Large intestine (tissue), 3 donors: ENCODE measurements around the gene BDKRB1. TPM values are rescaled to one million over a fixed set of nuclear protein-coding genes. Genes with fewer than 3 reads are reported as not detected.

Source experiments
- DNase-seq, 2 donors: peaks; one replicate each; pipeline versions ENCODE4 v3.0.0 to v3.0.0-alpha.2; 2013
- H3K27ac ChIP-seq: one replicate; pipeline ENCODE4 v1.5.1; 2013; ENCODE audit warnings: low read length
- H3K27me3 ChIP-seq: 2 replicates; pipeline ENCODE4 v1.6.1; 2013; ENCODE audit warnings: low read length; ENCODE audit not compliant: control insufficient read depth, insufficient read depth
- H3K36me3 ChIP-seq: 2 replicates; pipeline ENCODE4 v1.6.1; 2013; ENCODE audit warnings: low read length; ENCODE audit not compliant: control insufficient read depth, insufficient read depth
- H3K4me1 ChIP-seq: one replicate; pipeline ENCODE4 v1.6.1; 2013; ENCODE audit warnings: low read length; ENCODE audit not compliant: control insufficient read depth, insufficient read depth
- H3K4me3 ChIP-seq: one replicate; pipeline ENCODE4 v1.5.1; 2013; ENCODE audit warnings: low read length
- H3K9me3 ChIP-seq: one replicate; pipeline ENCODE4 v1.6.1; 2013; ENCODE audit warnings: mild to moderate bottlenecking, low read depth, low read length, moderate library complexity; ENCODE audit not compliant: control insufficient read depth
- WGBS: methylation state at CpG from one replicate; pipeline ENCODE4 v1.1.5; 2013; ENCODE audit warnings: low lambda C conversion rate; ENCODE audit not compliant: insufficient coverage; 5-methylcytosine and 5-hydroxymethylcytosine counted together
- polyA plus RNA-seq: library from polyadenylated mRNA; unstranded; fragments of 120-200 nt; gene quantifications from one replicate; pipeline ENCODE4 v1.2.1, GENCODE V29; 2013

Gene BDKRB1
- polyA plus RNA-seq, 1 donor = 5.4 TPM

- peak; percentile 58 to 63 for DNase-seq
- Histone ChIP-seq H3K4me1 (peaks cover 9% of the 10 kb centered on the region), H3K27me3 (no peaks in the 10 kb centered on the region), H3K4me3 (no peak overlapping the region), H3K9me3 (peaks cover 8% of the 10 kb centered on the region), H3K27ac (no peak overlapping the region), H3K36me3 (peaks cover 2% of the 10 kb centered on the region)
- WGBS = 14% methylated on average over 1 of the region's 17 CpGs
Observed at GRCh38 chr14:96275177-96276112, 19.4 kb downstream of the BDKRB1 start.

GRCh38 chr14:96277890-96278289, 21.9 kb downstream of the BDKRB1 start:
- Histone ChIP-seq H3K27ac (no peak overlapping the region), H3K4me1 (peaks cover 8% of the 10 kb centered on the region), H3K4me3 (no peak overlapping the region), H3K9me3 (peaks cover 5% of the 10 kb centered on the region), H3K27me3 (no peaks in the 10 kb centered on the region), H3K36me3 (peaks cover 10% of the 10 kb centered on the region)
- no peak for DNase-seq
- WGBS = no CpG with 5 or more reads among the region's 1 CpG

- H3K27me3 ChIP-seq = no peaks in the 10 kb centered on the region
- no peak for DNase-seq
- no peak overlapping the region for H3K27ac ChIP-seq
- peaks cover 5% of the 10 kb centered on the region for H3K9me3 ChIP-seq
- H3K4me3 ChIP-seq = no peak overlapping the region
- no CpG with 5 or more reads among the region's 8 CpGs for WGBS
- H3K4me1 ChIP-seq = peaks cover 6% of the 10 kb centered on the region
- peaks cover 18% of the 10 kb centered on the region for H3K36me3 ChIP-seq
Observed at GRCh38 chr14:96279564-96279963, 23.6 kb downstream of the BDKRB1 start.

GRCh38 chr14:96280104-96280503, 24.1 kb downstream of the BDKRB1 start:
- peaks cover 18% of the 10 kb centered on the region for H3K36me3 ChIP-seq
- H3K27ac ChIP-seq = no peak overlapping the region
- no peaks in the 10 kb centered on the region for H3K27me3 ChIP-seq
- no CpG with 5 or more reads among the region's 2 CpGs for WGBS
- peaks cover 5% of the 10 kb centered on the region for H3K9me3 ChIP-seq
- DNase-seq = no peak
- peaks cover 3% of the 10 kb centered on the region for H3K4me1 ChIP-seq
- H3K4me3 ChIP-seq = no peak overlapping the region

- Histone ChIP-seq H3K9me3 (peaks cover 5% of the 10 kb centered on the region), H3K4me3 (no peak overlapping the region), H3K4me1 (no peaks in the 10 kb centered on the region), H3K27me3 (no peaks in the 10 kb centered on the region), H3K27ac (no peak overlapping the region), H3K36me3 (peaks cover 23% of the 10 kb centered on the region)
- 80% methylated on average over 1 of the region's 4 CpGs for WGBS
- DNase-seq = no peak
Observed at GRCh38 chr14:96281486-96281885, 25.5 kb downstream of the BDKRB1 start.

GRCh38 chr14:96284008-96284407, 28.0 kb downstream of the BDKRB1 start:
- Histone ChIP-seq H3K27me3 (no peaks in the 10 kb centered on the region), H3K9me3 (no peaks in the 10 kb centered on the region), H3K36me3 (peaks cover 37% of the 10 kb centered on the region), H3K4me1 (no peaks in the 10 kb centered on the region), H3K27ac (no peak overlapping the region), H3K4me3 (no peak overlapping the region)
- 100% methylated on average over 1 of the region's 9 CpGs for WGBS
- no peak for DNase-seq

GRCh38 chr14:96284430-96284829, 28.4 kb downstream of the BDKRB1 start:
- H3K4me1 ChIP-seq = no peaks in the 10 kb centered on the region
- H3K36me3 ChIP-seq = peaks cover 42% of the 10 kb centered on the region
- no peaks in the 10 kb centered on the region for H3K9me3 ChIP-seq
- no peak overlapping the region for H3K27ac ChIP-seq
- H3K4me3 ChIP-seq = no peak overlapping the region
- DNase-seq = no peak
- WGBS = 43% methylated on average over 1 of the region's 1 CpG
- no peaks in the 10 kb centered on the region for H3K27me3 ChIP-seq

- DNase-seq = no peak
- no peaks in the 10 kb centered on the region for H3K4me1 ChIP-seq
- H3K36me3 ChIP-seq = peaks cover 47% of the 10 kb centered on the region
- H3K27me3 ChIP-seq = no peaks in the 10 kb centered on the region
- H3K27ac ChIP-seq = no peak overlapping the region
- WGBS = 49% methylated on average over 8 of the region's 17 CpGs
- H3K9me3 ChIP-seq = no peaks in the 10 kb centered on the region
- H3K4me3 ChIP-seq = no peak overlapping the region
Observed at GRCh38 chr14:96285667-96286066, 29.7 kb downstream of the BDKRB1 start.

GRCh38 chr14:96286251-96286650, 30.2 kb downstream of the BDKRB1 start:
- no CpG with 5 or more reads among the region's 1 CpG for WGBS
- no peak overlapping the region for H3K4me3 ChIP-seq
- no peaks in the 10 kb centered on the region for H3K9me3 ChIP-seq
- no peak overlapping the region for H3K27ac ChIP-seq
- peaks cover 48% of the 10 kb centered on the region for H3K36me3 ChIP-seq
- no peaks in the 10 kb centered on the region for H3K4me1 ChIP-seq
- H3K27me3 ChIP-seq = no peaks in the 10 kb centered on the region
- DNase-seq = no peak

- no CpG with 5 or more reads among the region's 1 CpG for WGBS
- Histone ChIP-seq H3K4me1 (no peaks in the 10 kb centered on the region), H3K27me3 (no peaks in the 10 kb centered on the region), H3K36me3 (peaks cover 45% of the 10 kb centered on the region), H3K9me3 (no peaks in the 10 kb centered on the region), H3K27ac (no peak overlapping the region), H3K4me3 (no peak overlapping the region)
- DNase-seq = no peak
Observed at GRCh38 chr14:96287856-96288255, 31.8 kb downstream of the BDKRB1 start.

- H3K9me3 ChIP-seq = no peaks in the 10 kb centered on the region
- peaks cover 34% of the 10 kb centered on the region for H3K36me3 ChIP-seq
- H3K4me1 ChIP-seq = no peaks in the 10 kb centered on the region
- no peak overlapping the region for H3K4me3 ChIP-seq
- H3K27ac ChIP-seq = no peak overlapping the region
- H3K27me3 ChIP-seq = no peaks in the 10 kb centered on the region
- WGBS = 73% methylated on average over 2 of the region's 7 CpGs
- DNase-seq = no peak
Observed at GRCh38 chr14:96294246-96294645, 38.2 kb downstream of the BDKRB1 start.
